Panc1 (cell line): ENCODE results near the gene ZDHHC13. TPM values are rescaled to one million over a fixed set of nuclear protein-coding genes. Genes with fewer than 3 reads are reported as not detected.

Source experiments
- ATAC-seq: fragments of 200-7000 bp; cut with Tn5 transposase; 2 replicates; pipeline ENCODE4 v1.9.1; 2020; ENCODE audit warnings: mild to moderate bottlenecking, moderate library complexity
- BruUV-seq: library from RNA; stranded (reverse); fragments of 400-500 nt; replicated peaks from 2 replicates; lab custom pipeline; 2021; lab: Mats Ljungman, UMichigan
- CTCF ChIA-PET: fragments of 300-600 bp; sonication (Branson Sonifier 250); formaldehyde crosslinking; loops from one replicate; lab custom pipeline; 2022; ENCODE audit warnings: antibody characterized with exemption; lab: Charles Lee
- POLR2A ChIA-PET: fragments of 300-600 bp; sonication (Branson Sonifier 250); formaldehyde crosslinking; loops from one replicate; lab custom pipeline; 2022; ENCODE audit warnings: antibody characterized with exemption; lab: Charles Lee
- DNase-seq: peaks from one replicate; pipeline ENCODE4 v3.0.0-alpha.2; 2010; ENCODE audit warnings: low read depth, low spot score
- H3K27ac ChIP-seq: 2 replicates; pipeline ENCODE4 v1.5.1; 2011; ENCODE audit warnings: mild to moderate bottlenecking, low read length, inconsistent platforms
- H3K27me3 ChIP-seq: fragments of 200-500 bp; sonication (Bioruptor generic); 2 replicates; pipeline ENCODE4 v1.6.0; 2014; ENCODE audit warnings: low read length, inconsistent platforms; ENCODE audit not compliant: control insufficient read depth, insufficient read depth
- H3K36me3 ChIP-seq: fragments of 200-500 bp; sonication (Bioruptor generic); 2 replicates; pipeline ENCODE4 v1.5.1; 2014; ENCODE audit warnings: inconsistent platforms, mild to moderate bottlenecking, low read length, moderate library complexity; ENCODE audit not compliant: control insufficient read depth, insufficient read depth
- H3K4me1 ChIP-seq: 2 replicates; pipeline ENCODE4 v1.5.1; 2011; ENCODE audit warnings: inconsistent platforms, mild to moderate bottlenecking, low read length, moderate library complexity; ENCODE audit not compliant: control insufficient read depth, insufficient read depth
- H3K4me3 ChIP-seq, 2 experiments: 2 replicates each; pipeline ENCODE4 v1.5.1; 2011 to 2012; ENCODE audit warnings: low read depth in 2 of 2, low read length in 2 of 2, mild to moderate bottlenecking in 2 of 2, inconsistent platforms in 1 of 2, moderate library complexity in 1 of 2
- H3K9me3 ChIP-seq: fragments of 200-500 bp; sonication (Bioruptor generic); 2 replicates; pipeline ENCODE4 v1.5.1; 2014; ENCODE audit warnings: low read depth, mild to moderate bottlenecking, inconsistent platforms, low read length, moderate library complexity; ENCODE audit not compliant: control insufficient read depth, insufficient read depth
- POLR2AphosphoS5 ChIP-seq: IDR thresholded peaks from 2 replicates; pipeline ENCODE4 v1.6.1; 2012; ENCODE audit warnings: mild to moderate bottlenecking, low read depth, low read length, moderate library complexity
- SIN3A ChIP-seq: IDR thresholded peaks from 2 replicates; pipeline ENCODE4 v1.6.1; 2012; ENCODE audit warnings: low read depth, mild to moderate bottlenecking, low read length, moderate library complexity, borderline replicate concordance; ENCODE audit not compliant: insufficient read depth
- TCF7L2 ChIP-seq: IDR thresholded peaks from 2 replicates; pipeline ENCODE4 v1.6.1; 2011; ENCODE audit warnings: mild to moderate bottlenecking, low read depth, low read length, inconsistent platforms
- in situ Hi-C: cut with HindIII; loops from 2 replicates; pipeline ENCODE4 v1.10.0; 2016; ENCODE audit warnings: low sequenced_read_pairs, low pct_unique_long_range_greater_than_20kb
- intact Hi-C: fragments of 100-400 bp; cut with micrococcal nuclease; formaldehyde crosslinking; loops from one replicate; pipeline ENCODE4 v1.10.0; 2022; ENCODE audit not compliant: unreplicated experiment
- total RNA-seq: library from RNA; stranded (reverse); gene quantifications from one replicate; pipeline ENCODE4 v1.2.1, GENCODE V29; 2021; ENCODE audit not compliant: unreplicated experiment
- TF ChIP-seq, protein P1 (sequence below): fragments of 450-650 bp; IDR thresholded peaks from 2 replicates; pipeline ENCODE4 v1.5.1; 2017; ENCODE audit warnings: mild to moderate bottlenecking
- TF ChIP-seq, protein P2 (sequence below), 2 experiments: IDR thresholded peaks; 2 replicates each; pipeline ENCODE4 v1.6.1; 2011 to 2012; ENCODE audit warnings: low read depth in 2 of 2, control low read depth in 1 of 2, low read length in 1 of 2, mild to moderate bottlenecking in 1 of 2, moderate library complexity in 1 of 2; ENCODE audit not compliant: insufficient read depth in 1 of 2

The ZDHHC13 gene
- total RNA-seq, 1 experiment from 2014 or later = 24.3 TPM

DNA sequence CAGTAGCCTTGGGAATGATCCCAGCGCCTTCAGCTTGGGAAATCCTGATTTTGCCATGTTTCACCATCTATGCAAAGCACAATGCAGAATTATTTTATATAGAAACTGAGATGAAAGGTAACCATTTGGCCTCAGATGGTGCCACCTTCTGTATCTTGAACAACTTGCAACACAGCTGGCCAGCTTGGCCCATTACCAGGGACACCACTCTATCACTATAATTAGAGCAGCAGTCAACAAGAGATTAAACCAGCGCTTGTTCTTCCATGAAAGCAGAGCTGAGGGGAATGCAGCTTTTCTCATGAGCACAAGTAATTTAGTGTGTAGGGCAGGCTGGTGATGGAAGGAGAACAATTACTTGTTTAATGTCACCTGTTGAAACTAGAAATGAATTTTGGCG, 6.7 kb upstream of the ZDHHC13 start:
- TF ChIP-seq, protein P1, sequence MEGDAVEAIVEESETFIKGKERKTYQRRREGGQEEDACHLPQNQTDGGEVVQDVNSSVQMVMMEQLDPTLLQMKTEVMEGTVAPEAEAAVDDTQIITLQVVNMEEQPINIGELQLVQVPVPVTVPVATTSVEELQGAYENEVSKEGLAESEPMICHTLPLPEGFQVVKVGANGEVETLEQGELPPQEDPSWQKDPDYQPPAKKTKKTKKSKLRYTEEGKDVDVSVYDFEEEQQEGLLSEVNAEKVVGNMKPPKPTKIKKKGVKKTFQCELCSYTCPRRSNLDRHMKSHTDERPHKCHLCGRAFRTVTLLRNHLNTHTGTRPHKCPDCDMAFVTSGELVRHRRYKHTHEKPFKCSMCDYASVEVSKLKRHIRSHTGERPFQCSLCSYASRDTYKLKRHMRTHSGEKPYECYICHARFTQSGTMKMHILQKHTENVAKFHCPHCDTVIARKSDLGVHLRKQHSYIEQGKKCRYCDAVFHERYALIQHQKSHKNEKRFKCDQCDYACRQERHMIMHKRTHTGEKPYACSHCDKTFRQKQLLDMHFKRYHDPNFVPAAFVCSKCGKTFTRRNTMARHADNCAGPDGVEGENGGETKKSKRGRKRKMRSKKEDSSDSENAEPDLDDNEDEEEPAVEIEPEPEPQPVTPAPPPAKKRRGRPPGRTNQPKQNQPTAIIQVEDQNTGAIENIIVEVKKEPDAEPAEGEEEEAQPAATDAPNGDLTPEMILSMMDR = no peak
- TF ChIP-seq POLR2AphosphoS5 (no peak), SIN3A (no peak), TCF7L2 (no peak)
- TF ChIP-seq, protein P2, sequence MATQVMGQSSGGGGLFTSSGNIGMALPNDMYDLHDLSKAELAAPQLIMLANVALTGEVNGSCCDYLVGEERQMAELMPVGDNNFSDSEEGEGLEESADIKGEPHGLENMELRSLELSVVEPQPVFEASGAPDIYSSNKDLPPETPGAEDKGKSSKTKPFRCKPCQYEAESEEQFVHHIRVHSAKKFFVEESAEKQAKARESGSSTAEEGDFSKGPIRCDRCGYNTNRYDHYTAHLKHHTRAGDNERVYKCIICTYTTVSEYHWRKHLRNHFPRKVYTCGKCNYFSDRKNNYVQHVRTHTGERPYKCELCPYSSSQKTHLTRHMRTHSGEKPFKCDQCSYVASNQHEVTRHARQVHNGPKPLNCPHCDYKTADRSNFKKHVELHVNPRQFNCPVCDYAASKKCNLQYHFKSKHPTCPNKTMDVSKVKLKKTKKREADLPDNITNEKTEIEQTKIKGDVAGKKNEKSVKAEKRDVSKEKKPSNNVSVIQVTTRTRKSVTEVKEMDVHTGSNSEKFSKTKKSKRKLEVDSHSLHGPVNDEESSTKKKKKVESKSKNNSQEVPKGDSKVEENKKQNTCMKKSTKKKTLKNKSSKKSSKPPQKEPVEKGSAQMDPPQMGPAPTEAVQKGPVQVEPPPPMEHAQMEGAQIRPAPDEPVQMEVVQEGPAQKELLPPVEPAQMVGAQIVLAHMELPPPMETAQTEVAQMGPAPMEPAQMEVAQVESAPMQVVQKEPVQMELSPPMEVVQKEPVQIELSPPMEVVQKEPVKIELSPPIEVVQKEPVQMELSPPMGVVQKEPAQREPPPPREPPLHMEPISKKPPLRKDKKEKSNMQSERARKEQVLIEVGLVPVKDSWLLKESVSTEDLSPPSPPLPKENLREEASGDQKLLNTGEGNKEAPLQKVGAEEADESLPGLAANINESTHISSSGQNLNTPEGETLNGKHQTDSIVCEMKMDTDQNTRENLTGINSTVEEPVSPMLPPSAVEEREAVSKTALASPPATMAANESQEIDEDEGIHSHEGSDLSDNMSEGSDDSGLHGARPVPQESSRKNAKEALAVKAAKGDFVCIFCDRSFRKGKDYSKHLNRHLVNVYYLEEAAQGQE (IDR thresholded peaks at IDR 0.05; ENCODE audit: insufficient read depth in 1 of 2, low read depth in 2 of 2, low read length in 1 of 2) = no peak
- BruUV-seq = no TSS peak
- Histone ChIP-seq H3K36me3 (no peaks in the 10 kb centered on the region), H3K4me3 (no peak overlapping the region), H3K4me1 (no peaks in the 10 kb centered on the region), H3K9me3 (no peaks in the 10 kb centered on the region), H3K27me3 (peaks cover 2% of the 10 kb centered on the region; the same call in 1 of the 2 replicates), H3K27ac (no peak overlapping the region)
- ATAC-seq (no peak), DNase-seq (no peak)
- in situ Hi-C loops = no loop called here
- ChIA-PET CTCF (no interaction called here), POLR2A (no interaction called here)
- intact Hi-C loops = no loop called here

DNA sequence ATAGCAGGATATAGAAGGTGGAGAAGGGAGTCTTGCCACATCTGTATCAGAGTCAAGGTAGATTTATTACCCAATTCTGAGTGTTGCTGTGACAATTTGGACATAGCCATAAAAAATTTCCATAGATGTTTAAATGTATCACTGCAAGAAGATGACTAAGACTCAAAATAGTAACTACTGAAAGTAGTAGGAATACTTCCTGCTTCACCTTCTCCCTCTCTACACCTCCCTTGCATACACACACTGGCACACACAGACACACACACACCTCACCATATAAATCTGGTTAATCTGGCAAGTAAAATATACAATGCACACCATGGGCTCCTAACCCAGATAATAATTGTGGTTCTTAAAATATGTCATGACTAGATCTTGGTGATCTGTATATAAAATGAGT, 5.2 kb upstream of the ZDHHC13 start:
- Histone ChIP-seq H3K36me3 (no peaks in the 10 kb centered on the region), H3K9me3 (no peaks in the 10 kb centered on the region), H3K4me1 (peaks cover 6% of the 10 kb centered on the region; the same call in 1 of the 2 replicates), H3K27ac (no peak overlapping the region), H3K27me3 (peaks cover 2% of the 10 kb centered on the region; the same call in 1 of the 2 replicates), H3K4me3 (no peak overlapping the region)
- intact Hi-C loops = no loop called here
- POLR2A ChIA-PET = no interaction called here
- in situ Hi-C loops = no loop called here
- BruUV-seq = no TSS peak
- TF ChIP-seq POLR2AphosphoS5 = no peak
- TF ChIP-seq TCF7L2 = no peak
- TF ChIP-seq, protein P1 = no peak
- TF ChIP-seq, protein P2 (IDR thresholded peaks at IDR 0.05; ENCODE audit: insufficient read depth in 1 of 2, low read depth in 2 of 2, low read length in 1 of 2) = no peak
- TF ChIP-seq SIN3A = no peak
- CTCF ChIA-PET = no interaction called here
- ATAC-seq = no peak
- DNase-seq = no peak
